Central memory CD8-positive, alpha-beta T cell (primary cell): ENCODE results near the gene OR10G6.

ENCODE experiments used
- ATAC-seq: fragments of 150-1000 bp; cut with Tn5 transposase; replicated peaks from 2 replicates; pipeline ENCODE4 v1.10.0; 2022; ENCODE audit warnings: mild to moderate bottlenecking, moderate FRiP score, moderate number of reproducible peaks; ENCODE audit not compliant: poor library complexity, severe bottlenecking; ENCODE audit errors: extremely low read depth
- DNase-seq, 2 donors: peaks; one replicate each; pipeline ENCODE4 v3.0.0; 2021; ENCODE audit warnings: low spot score in 2 of 2
- H3K27ac Mint-ChIP-seq: one replicate; pipeline ENCODE4 v1.8.0; 2022; ENCODE audit warnings: low read depth, mild to moderate bottlenecking, moderate library complexity, mixed read lengths
- H3K27me3 Mint-ChIP-seq: one replicate; pipeline ENCODE4 v1.8.0; 2022; ENCODE audit warnings: mixed read lengths
- H3K36me3 Mint-ChIP-seq: one replicate; pipeline ENCODE4 v1.8.0; 2022; ENCODE audit warnings: mild to moderate bottlenecking, moderate library complexity, mixed read lengths; ENCODE audit not compliant: insufficient read depth
- H3K4me1 Mint-ChIP-seq: one replicate; pipeline ENCODE4 v1.8.0; 2022; ENCODE audit warnings: mixed read lengths
- H3K4me3 Mint-ChIP-seq: one replicate; pipeline ENCODE4 v1.8.0; 2022; ENCODE audit warnings: mild to moderate bottlenecking, moderate library complexity, mixed read lengths
- H3K9me3 Mint-ChIP-seq: one replicate; pipeline ENCODE4 v1.8.0; 2022; ENCODE audit warnings: mixed read lengths

OR10G6 gene

GRCh38 chr11:123956752-123957151, 38.2 kb downstream of the OR10G6 start:
- Mint-ChIP-seq H3K27me3 (no peaks in the 10 kb centered on the region), H3K4me1 (no peaks in the 10 kb centered on the region), H3K9me3 (peaks cover 13% of the 10 kb centered on the region), H3K36me3 (no peaks in the 10 kb centered on the region), H3K4me3 (no peak overlapping the region), H3K27ac (no peak overlapping the region)
- DNase-seq: no peak
- no peak for ATAC-seq

GRCh38 chr11:123945132-123945531, 49.8 kb downstream of the OR10G6 start:
- H3K9me3 Mint-ChIP-seq: peaks cover 11% of the 10 kb centered on the region
- H3K27me3 Mint-ChIP-seq: peaks cover 1% of the 10 kb centered on the region
- H3K36me3 Mint-ChIP-seq: no peaks in the 10 kb centered on the region
- H3K4me1 Mint-ChIP-seq: no peaks in the 10 kb centered on the region
- no peak overlapping the region for H3K4me3 Mint-ChIP-seq
- no peak overlapping the region for H3K27ac Mint-ChIP-seq
- ATAC-seq: no peak
- no peak for DNase-seq
